Stimulated activated CD4-positive, alpha-beta T cell treated with anti-CD3 and anti-CD28 coated beads, TNF-alpha, amount 100 ng/mL, for 24 hours (primary cell): ENCODE data around the gene RTL3.
"Not testable (repeated sequence)": the region's sequence is repeated elsewhere in the genome, so short reads cannot be mapped to it uniquely, and the experiment has no call there.

Source experiments
- DNase-seq, 3 experiments: peaks; one replicate each; pipeline ENCODE4 v3.0.0-alpha.2; 2020; ENCODE audit warnings: low read depth in 3 of 3

RTL3 gene

GRCh38 chrX:78658845-78659744 lies at the start of gene RTL3:
TSS of gene RTL3 (minus strand) at chrX:78659328. CDS start at chrX:78658420, 908 bp downstream.
- DNase-seq: no peak

- DNase-seq: no peak
Measured at GRCh38 chrX:78708816-78709215, 49.7 kb upstream of the RTL3 start.

GRCh38 chrX:78708262-78708661 lies 49.1 kb upstream of the RTL3 start:
- DNase-seq: no peak

- DNase-seq: no peak
Measured at GRCh38 chrX:78706071-78706470, 46.9 kb upstream of the RTL3 start.

GRCh38 chrX:78693536-78693935 lies 34.4 kb upstream of the RTL3 start:
- no peak for DNase-seq

- no peak for DNase-seq
Measured at GRCh38 chrX:78693012-78693411, 33.9 kb upstream of the RTL3 start.

- DNase-seq: no peak
Measured at GRCh38 chrX:78687586-78687985, 28.5 kb upstream of the RTL3 start.

- DNase-seq: no peak
Measured at GRCh38 chrX:78673246-78673645, 14.1 kb upstream of the RTL3 start.

- no peak for DNase-seq
Measured at GRCh38 chrX:78665342-78665741, 6.2 kb upstream of the RTL3 start.

GRCh38 chrX:78661836-78662235 lies 2.7 kb upstream of the RTL3 start:
- DNase-seq: no peak

GRCh38 chrX:78659955-78660354 lies 827 bp upstream of the RTL3 start:
- DNase-seq: no peak

GRCh38 chrX:78658414-78658813 lies 714 bp downstream of the RTL3 start:
- no peak for DNase-seq

GRCh38 chrX:78655642-78656041 lies 3.5 kb downstream of the RTL3 start:
- DNase-seq: no peak

GRCh38 chrX:78653118-78653822 lies 5.9 kb downstream of the RTL3 start:
- no peak for DNase-seq

- DNase-seq: no peak
Measured at GRCh38 chrX:78650906-78651437, 8.2 kb downstream of the RTL3 start.

- no peak for DNase-seq
Measured at GRCh38 chrX:78643874-78644273, 15.3 kb downstream of the RTL3 start.

- DNase-seq: no peak
Measured at GRCh38 chrX:78643096-78643495, 16.0 kb downstream of the RTL3 start.

GRCh38 chrX:78636096-78636495 lies 23.0 kb downstream of the RTL3 start:
- not testable (repeated sequence) for DNase-seq

- DNase-seq: no peak
Measured at GRCh38 chrX:78624962-78625909, 33.9 kb downstream of the RTL3 start.

GRCh38 chrX:78624426-78624825 lies 34.7 kb downstream of the RTL3 start:
- no peak for DNase-seq

- DNase-seq: no peak
Measured at GRCh38 chrX:78622831-78623230, 36.3 kb downstream of the RTL3 start.

GRCh38 chrX:78619834-78620233 lies 39.3 kb downstream of the RTL3 start:
- DNase-seq: no peak
